ENCODE measurements around the gene POM121L2. TPM values are rescaled to one million over a fixed set of nuclear protein-coding genes. Genes with fewer than 3 reads are reported as not detected.

POM121L2 gene
- total and polyA plus RNA-seq, 9 of the 15 experiments (the other 6 are each of a cell fraction or from before 2014, with no cell fraction given), result 0.23 to 0.45 TPM; not detected in 7

- intact Hi-C loops (cut with micrococcal nuclease) (loop anchor here (2.0 to 10.0 kb wide), 2 partner anchors 54 to 394 kb away; no protein-coding TSS in a partner anchor), in situ Hi-C loops (cut with MboI) (no loop called here)
- Histone ChIP-seq H3K27me3 (ENCODE audit: control insufficient read depth in 2 of 2, insufficient read depth in 2 of 2, low read length in 2 of 2) (no peaks in the 10 kb centered on the region), H3K27ac (ENCODE audit: extremely low read depth, low read depth, low read length) (peak overlapping the region; percentile 70), H3K4me3 (peak overlapping the region; percentile 29), H3K9me1 (ENCODE audit: control insufficient read depth, insufficient read depth, low read length) (no peaks in the 10 kb centered on the region), H3K4me1 (replicated peaks in 1 of 2; ENCODE audit: control insufficient read depth in 2 of 2, insufficient read depth in 2 of 2, low read length in 2 of 2) (peaks cover 17 to 25% of the 10 kb centered on the region in 2 experiments; a peak in 3 of 5 replicates), H3K9me3 (replicated peaks; ENCODE audit: control insufficient read depth, insufficient read depth, low read depth, low read length) (no peaks in the 10 kb centered on the region), H3K36me3 (ENCODE audit: control insufficient read depth, insufficient read depth, low read length) (no peaks in the 10 kb centered on the region), H2AFZ (ENCODE audit: low read depth, low read length) (peak overlapping the region; percentile 82), H3K9ac (ENCODE audit: insufficient read depth in 1 of 2, low read depth in 2 of 2, low read length in 2 of 2) (peak overlapping the region; percentile 64 to 74; a peak in 3 of 4 replicates), H3K79me2 (ENCODE audit: control insufficient read depth, insufficient read depth, low read length) (no peaks in the 10 kb centered on the region), H3K4me2 (ENCODE audit: insufficient read depth, low read length) (peak overlapping the region; percentile 78), H4K20me1 (replicated peaks; ENCODE audit: control insufficient read depth, insufficient read depth, low read length) (no peaks in the 10 kb centered on the region)
- whole genome bisulfite sequencing (ENCODE audit: insufficient coverage, low coverage, missing lambda C conversion rate), result 30% methylated on average over 10 of the region's 10 CpGs
- peak in 1 of 4 experiments; percentile 32 for DNase-seq (ENCODE audit: extremely low read depth in 1 of 4, low spot score in 3 of 4)
- BruUV-seq (replicated peaks), result no TSS peak
- POLR2A ChIA-PET, result interaction anchor here (0.7 to 1.8 kb wide), 6 partner anchors 14 to 187 kb away, joined by 3 to 4 read pairs (median 4); a partner anchor contains a TSS
- CTCF ChIA-PET (ENCODE audit: low intra/inter-chr PET ratio), result interaction anchor here (1.3 kb wide), 1 partner anchor 182 kb away, joined by 3 read pairs; the partner anchor contains the start of gene ZNF184
- no peak for FAIRE-seq
- no peak for ATAC-seq
- no peak for TF ChIP-seq KDM1A (IDR thresholded peaks at IDR 0.05)
- no peak for TF ChIP-seq STAG1 (CRISPR knock-in tag; IDR thresholded peaks at IDR 0.05; ENCODE audit: borderline replicate concordance)
- TF ChIP-seq ELF1 (tag; IDR thresholded peaks at IDR 0.05), result 0 out of 2 replicates have a peak, but pooled peaks have one; percentile 24
- peak in 1 of 2 experiments; percentile 6 for TF ChIP-seq AFF1 (IDR thresholded peaks at IDR 0.05; ENCODE audit: low read depth in 1 of 2, partially characterized antibody in 2 of 2)
- 0 out of 2 replicates have a peak, but pooled peaks have one; percentile 0 for TF ChIP-seq ZBTB33 (CRISPR knock-in tag; IDR thresholded peaks at IDR 0.05)
- peak; percentile 11; the same call in 1 of the 2 replicates for TF ChIP-seq ZBTB2 (IDR thresholded peaks at IDR 0.05)
- TF ChIP-seq ZMIZ1 (IDR thresholded peaks at IDR 0.05; ENCODE audit: low read depth in 2 of 2, low read length in 2 of 2), result no peak
- TF ChIP-seq ESRRA (IDR thresholded peaks at IDR 0.05; ENCODE audit: borderline replicate concordance, low read depth), result 0 out of 2 replicates have a peak, but pooled peaks have one; percentile 1
Measured at GRCh38 chr6:27290850-27291208, 21.2 kb downstream of the POM121L2 start.
